RKO (cell line): Measurements from ENCODE around the gene CXorf51B.
"Not testable (repeated sequence)": the region's sequence is repeated elsewhere in the genome, so short reads cannot be mapped to it uniquely, and the experiment has no call there.

Source experiments
- DNase-seq: peaks from one replicate; pipeline ENCODE4 v3.0.0-alpha.2; 2016; ENCODE audit warnings: low spot score

Gene CXorf51B

DNA sequence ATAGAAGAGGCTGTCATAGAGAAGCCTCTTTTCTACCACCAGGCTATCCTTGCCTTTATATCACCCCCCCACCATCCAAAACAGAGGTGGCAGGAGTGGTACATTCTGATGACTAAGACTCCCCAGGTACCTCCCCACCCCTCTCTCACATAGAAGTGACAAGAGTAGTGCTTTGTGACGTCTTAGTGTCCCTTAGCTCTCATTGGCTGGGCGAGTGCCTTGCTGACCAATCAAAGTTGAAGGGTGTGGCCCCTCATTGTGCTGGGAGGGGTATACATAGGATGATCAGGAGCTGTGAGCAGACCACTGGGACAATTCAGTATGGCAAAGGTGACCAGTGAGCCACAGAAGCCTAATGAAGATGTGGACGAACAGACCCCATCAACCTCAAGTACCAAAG, at the start of gene CXorf51B:
CXorf51B (plus strand) TSS at position 301 of the 400 bp plus-strand sequence; CDS start at position 322, 21 bp downstream.
- not testable (repeated sequence) for DNase-seq

DNA sequence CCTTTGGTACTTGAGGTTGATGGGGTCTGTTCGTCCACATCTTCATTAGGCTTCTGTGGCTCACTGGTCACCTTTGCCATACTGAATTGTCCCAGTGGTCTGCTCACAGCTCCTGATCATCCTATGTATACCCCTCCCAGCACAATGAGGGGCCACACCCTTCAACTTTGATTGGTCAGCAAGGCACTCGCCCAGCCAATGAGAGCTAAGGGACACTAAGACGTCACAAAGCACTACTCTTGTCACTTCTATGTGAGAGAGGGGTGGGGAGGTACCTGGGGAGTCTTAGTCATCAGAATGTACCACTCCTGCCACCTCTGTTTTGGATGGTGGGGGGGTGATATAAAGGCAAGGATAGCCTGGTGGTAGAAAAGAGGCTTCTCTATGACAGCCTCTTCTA, 5.1 kb downstream of the CXorf51B start, which contains the start of gene CXorf51A:
CXorf51A (minus strand) TSS at position 101 of the 400 bp plus-strand sequence; CDS start at position 80, 21 bp downstream.
- DNase-seq: not testable (repeated sequence)

DNA sequence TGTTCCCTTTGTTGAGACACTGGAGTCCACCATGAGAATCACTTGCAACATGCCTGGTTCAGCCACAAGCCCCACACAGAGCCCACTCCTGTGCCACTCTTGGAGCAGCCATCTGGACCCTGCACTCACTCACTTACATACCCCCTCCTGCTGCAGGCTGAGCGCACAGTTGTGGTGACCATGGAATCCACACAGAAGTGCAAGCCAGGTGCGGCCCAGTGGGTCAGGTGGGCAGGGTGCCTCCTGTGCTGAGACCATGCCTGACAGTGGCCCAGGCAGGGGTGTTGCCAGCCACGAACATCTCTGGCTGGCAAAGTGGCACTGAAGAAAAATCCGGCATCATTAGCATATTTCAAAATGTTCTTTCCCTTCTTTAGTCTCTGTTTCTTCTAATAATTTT, 22.4 kb downstream of the CXorf51B start:
- no peak for DNase-seq

DNA sequence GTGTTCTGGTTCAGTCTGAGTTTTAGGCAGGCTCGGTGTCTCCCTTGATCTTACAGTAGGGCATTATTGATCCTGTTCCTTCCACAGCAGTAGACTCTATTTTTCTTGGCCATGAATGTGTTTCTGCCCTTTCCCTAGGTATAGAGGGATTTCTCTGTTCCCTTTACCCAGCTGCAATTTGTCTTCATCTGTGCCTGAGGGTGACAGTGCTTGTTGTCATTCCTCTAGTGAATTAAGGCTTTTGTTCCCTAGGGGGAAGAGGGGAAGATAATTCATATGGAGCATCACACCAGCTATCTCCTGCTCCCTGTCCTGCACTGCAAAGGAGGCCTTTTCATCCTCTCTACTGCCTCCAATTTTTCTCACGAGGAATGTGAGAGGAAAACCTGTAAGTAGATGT, 44.7 kb downstream of the CXorf51B start:
- no peak for DNase-seq
